ENCODE data around the gene B3GNT5.

- TF ChIP-seq CTCF (IDR thresholded peaks at IDR 0.05) (no peak), POLR2A (IDR thresholded peaks at IDR 0.05) (no peak), POLR2AphosphoS5 (IDR thresholded peaks at IDR 0.05) (no peak)
Measured at GRCh38 chr3:183210341-183210740, 42.7 kb upstream of the B3GNT5 start.

All from breast epithelium (tissue), 3 donors.